H1 (cell line): ENCODE results near the gene SLC26A4. TPM values are rescaled to one million over a fixed set of nuclear protein-coding genes. Genes with fewer than 3 reads are reported as not detected.

Experiments used
- CTCF ChIA-PET: fragments of 300-600 bp; sonication (Branson Sonifier 250); formaldehyde crosslinking; loops from one replicate; lab custom pipeline; 2021; ENCODE audit not compliant: partially characterized antibody; lab: Charles Lee
- POLR2A ChIA-PET: fragments of 300-600 bp; sonication (Branson Sonifier 250); formaldehyde crosslinking; loops from one replicate; lab custom pipeline; 2021; ENCODE audit warnings: inconsistent platforms; ENCODE audit not compliant: partially characterized antibody; lab: Charles Lee
- DNase-seq, 2 experiments: peaks; one replicate each; pipeline versions ENCODE4 v3.0.0 to v3.0.0-alpha.2; 2010 to 2022; ENCODE audit warnings: low spot score in 2 of 2, low read depth in 1 of 2, mixed read lengths in 1 of 2
- FAIRE-seq: peaks from 2 replicates; lab custom pipeline; 2011; peaks lifted over from hg19 to GRCh38; lab: Jason Lieb, UNC
- H2AFZ ChIP-seq: 2 replicates; pipeline ENCODE4 v1.8.1; 2012; ENCODE audit warnings: low read length, inconsistent platforms
- H2AK5ac ChIP-seq: 2 replicates; pipeline ENCODE4 v1.6.1; 2013; ENCODE audit warnings: low read depth, low read length
- H2BK120ac ChIP-seq: replicated peaks from 2 replicates; pipeline ENCODE3; 2013; ENCODE audit warnings: low read depth, low read length, inconsistent platforms
- H2BK12ac ChIP-seq: 2 replicates; pipeline ENCODE4 v1.6.1; 2013; ENCODE audit warnings: low read depth, low read length
- H2BK15ac ChIP-seq: 2 replicates; pipeline ENCODE4 v1.6.1; 2013; ENCODE audit warnings: low read length
- H2BK20ac ChIP-seq: 2 replicates; pipeline ENCODE4 v1.6.1; 2013; ENCODE audit warnings: low read length
- H2BK5ac ChIP-seq: 2 replicates; pipeline ENCODE4 v1.6.1; 2013; ENCODE audit warnings: low read depth, low read length
- H3K14ac ChIP-seq: 2 replicates; pipeline ENCODE4 v1.6.1; 2013; ENCODE audit warnings: inconsistent platforms; ENCODE audit not compliant: insufficient read length
- H3K18ac ChIP-seq: 2 replicates; pipeline ENCODE4 v1.6.1; 2013; ENCODE audit warnings: low read length; ENCODE audit errors: extremely low read depth
- H3K23ac ChIP-seq: 2 replicates; pipeline ENCODE4 v1.6.1; 2013; ENCODE audit warnings: inconsistent platforms; ENCODE audit not compliant: insufficient read length
- H3K23me2 ChIP-seq: 2 replicates; pipeline ENCODE4 v1.6.1; 2013; ENCODE audit warnings: low read depth, low read length
- H3K27ac ChIP-seq: 2 replicates; pipeline ENCODE4 v1.6.1; 2011; ENCODE audit warnings: low read depth, low read length, inconsistent platforms
- H3K27me3 ChIP-seq, 4 experiments: replicated peaks in 1 of 4; 1 replicate in 1 of 4; 2 replicates in 3 of 4; pipeline versions ENCODE4 v1.6.1 to v1.8.1; 2011 to 2013; ENCODE audit warnings: low read length in 3 of 4, mild to moderate bottlenecking in 3 of 4, inconsistent platforms in 2 of 4, mixed read lengths in 2 of 4, moderate library complexity in 1 of 4; ENCODE audit not compliant: control insufficient read depth in 3 of 4, insufficient read depth in 3 of 4; ENCODE audit errors: extremely low read depth in 1 of 4
- H3K36me3 ChIP-seq, 4 experiments: 2 replicates each; pipeline versions ENCODE4 v1.6.1 to v1.8.1; 2011 to 2013; ENCODE audit warnings: mild to moderate bottlenecking in 4 of 4, low read length in 3 of 4, moderate library complexity in 2 of 4, control low read depth in 1 of 4, inconsistent platforms in 1 of 4; ENCODE audit not compliant: insufficient read depth in 4 of 4, control insufficient read depth in 2 of 4
- H3K4ac ChIP-seq: replicated peaks from 2 replicates; pipeline ENCODE3; 2013; ENCODE audit warnings: low read length, low read depth, mixed read lengths, inconsistent platforms; ENCODE audit not compliant: insufficient read length
- H3K4me1 ChIP-seq, 4 experiments: replicated peaks in 1 of 4; 1 replicate in 1 of 4; 2 replicates in 3 of 4; pipeline versions ENCODE4 v1.6.1 to v1.8.1; 2011 to 2013; ENCODE audit warnings: low read length in 3 of 4, inconsistent platforms in 2 of 4, mixed read lengths in 1 of 4; ENCODE audit not compliant: insufficient read depth in 4 of 4, control insufficient read depth in 3 of 4
- H3K4me2 ChIP-seq, 2 experiments: 2 replicates each; pipeline versions ENCODE4 v1.6.1 to v1.8.1; 2011 to 2013; ENCODE audit warnings: low read depth in 2 of 2, low read length in 2 of 2, control low read depth in 1 of 2, inconsistent platforms in 1 of 2, mild to moderate bottlenecking in 1 of 2; ENCODE audit not compliant: insufficient read depth in 1 of 2
- H3K4me3 ChIP-seq, 4 experiments: fragments of 200-600, 300-600 bp in 1 of 4; sonication (generic), shearing (Covaris generic), sonication (Bioruptor Twin) in 1 of 4; 2 replicates each; pipeline versions ENCODE4 v1.5.1 to v1.8.1; 2011 to 2016; ENCODE audit warnings: low read length in 4 of 4, low read depth in 3 of 4, control low read depth in 2 of 4, inconsistent platforms in 2 of 4, mild to moderate bottlenecking in 2 of 4, mixed read lengths in 1 of 4, moderate library complexity in 1 of 4; ENCODE audit not compliant: insufficient read depth in 2 of 4; ENCODE audit errors: extremely low read depth in 1 of 4
- H3K56ac ChIP-seq: replicated peaks from 2 replicates; pipeline ENCODE3; 2013; ENCODE audit warnings: low read depth, mild to moderate bottlenecking, mixed read lengths, low read length, inconsistent platforms; ENCODE audit not compliant: insufficient read length
- H3K79me1 ChIP-seq: 2 replicates; pipeline ENCODE4 v1.6.1; 2013; ENCODE audit warnings: low read depth, low read length, control low read depth
- H3K79me2 ChIP-seq, 2 experiments: 2 replicates each; pipeline versions ENCODE4 v1.6.1 to v1.8.1; 2012 to 2013; ENCODE audit warnings: low read length in 2 of 2, mild to moderate bottlenecking in 2 of 2, inconsistent platforms in 1 of 2; ENCODE audit not compliant: insufficient read depth in 2 of 2, control insufficient read depth in 1 of 2
- H3K9ac ChIP-seq, 4 experiments: replicated peaks in 1 of 4; 1 replicate in 1 of 4; 2 replicates in 3 of 4; pipeline versions ENCODE4 v1.6.1 to v1.8.1; 2011 to 2013; ENCODE audit warnings: low read depth in 3 of 4, low read length in 3 of 4, control low read depth in 2 of 4, mild to moderate bottlenecking in 2 of 4, moderate library complexity in 2 of 4, inconsistent platforms in 1 of 4; ENCODE audit errors: extremely low read depth in 1 of 4
- H3K9me3 ChIP-seq, 2 experiments: 2 replicates each; pipeline versions ENCODE4 v1.6.1 to v1.8.1; 2012 to 2013; ENCODE audit warnings: mild to moderate bottlenecking in 2 of 2, moderate library complexity in 2 of 2, control low read depth in 1 of 2, inconsistent platforms in 1 of 2, low read depth in 1 of 2, low read length in 1 of 2, mixed read lengths in 1 of 2; ENCODE audit not compliant: insufficient read depth in 2 of 2
- H4K20me1 ChIP-seq, 2 experiments: replicated peaks in 1 of 2; 2 replicates each; pipeline versions ENCODE3 to v1.8.1; 2011 to 2013; ENCODE audit warnings: inconsistent platforms in 2 of 2, low read length in 2 of 2, mild to moderate bottlenecking in 1 of 2; ENCODE audit not compliant: insufficient read depth in 2 of 2, control insufficient read depth in 1 of 2
- H4K5ac ChIP-seq: 2 replicates; pipeline ENCODE4 v1.6.1; 2013; ENCODE audit warnings: low read length, low read depth, mixed read lengths, inconsistent platforms; ENCODE audit not compliant: insufficient read length
- H4K8ac ChIP-seq: 2 replicates; pipeline ENCODE4 v1.8.0; 2013; ENCODE audit warnings: mild to moderate bottlenecking, moderate library complexity, low read length, inconsistent platforms; ENCODE audit not compliant: insufficient read depth; ENCODE audit errors: extremely low read depth
- H4K91ac ChIP-seq: replicated peaks from 2 replicates; pipeline ENCODE3; 2013; ENCODE audit warnings: low read length, mixed read lengths, inconsistent platforms; ENCODE audit not compliant: insufficient read length
- E2F6 ChIP-seq: IDR thresholded peaks from 2 replicates; pipeline ENCODE4 v1.6.1; 2012; ENCODE audit warnings: inconsistent platforms
- EZH2 ChIP-seq: fragments of 200-600 bp; sonication (generic); IDR thresholded peaks from 2 replicates; pipeline ENCODE4 v1.7.1; 2012; ENCODE audit warnings: low read depth, mild to moderate bottlenecking, moderate library complexity, low read length, inconsistent platforms; ENCODE audit not compliant: severe bottlenecking
- GABPA ChIP-seq: IDR thresholded peaks from 2 replicates; pipeline ENCODE4 v1.6.1; 2011; ENCODE audit warnings: mild to moderate bottlenecking, low read length, moderate library complexity, borderline replicate concordance; ENCODE audit not compliant: insufficient read depth
- NANOG ChIP-seq: IDR thresholded peaks from 2 replicates; pipeline ENCODE4 v1.6.1; 2011; ENCODE audit warnings: low read length, low read depth, mild to moderate bottlenecking, inconsistent platforms; ENCODE audit not compliant: insufficient read depth, poor library complexity, severe bottlenecking
- PHF8 ChIP-seq: fragments of 200-600 bp; sonication (generic); conservative IDR thresholded peaks from 2 replicates; pipeline ENCODE4 v1.7.1; 2012; ENCODE audit warnings: low read depth, mild to moderate bottlenecking, inconsistent platforms, low read length, moderate library complexity
- RFX5 ChIP-seq: IDR thresholded peaks from 2 replicates; pipeline ENCODE4 v1.6.1; 2011; ENCODE audit warnings: low read depth, low read length, improper control_type of control experiment, borderline replicate concordance
- SUZ12 ChIP-seq: fragments of 200-600 bp; sonication (generic); IDR thresholded peaks from 2 replicates; pipeline ENCODE4 v1.6.1; 2012; ENCODE audit warnings: mild to moderate bottlenecking, inconsistent platforms, low read length, moderate library complexity, mixed read lengths
- TBP ChIP-seq: IDR thresholded peaks from 2 replicates; pipeline ENCODE4 v1.6.1; 2011; ENCODE audit warnings: low read depth, low read length, improper control_type of control experiment
- YY1 ChIP-seq: IDR thresholded peaks from 2 replicates; pipeline ENCODE4 v1.6.1; 2011; ENCODE audit warnings: low read depth, mild to moderate bottlenecking, low read length
- WGBS, 2 experiments: shearing (Covaris generic) in 1 of 2; methylation state at CpG; one replicate each; pipeline versions ENCODE4 v1.1.6 to v1.1.7; 2013 to 2015; ENCODE audit warnings: low lambda C conversion rate in 2 of 2, mixed read lengths in 2 of 2, inconsistent platforms in 1 of 2, low coverage in 1 of 2, missing lambda C conversion rate in 1 of 2; ENCODE audit not compliant: insufficient replicate concordance in 2 of 2, insufficient coverage in 1 of 2, insufficient read length in 1 of 2; ENCODE audit errors: extremely low coverage in 1 of 2, missing lambda C conversion rate in 1 of 2; 5-methylcytosine and 5-hydroxymethylcytosine counted together
- polyA plus RNA-seq, 7 experiments: library from polyadenylated mRNA; depleted of rRNA in 3 of 7; stranded (reverse) in 5 of 7; unstranded in 2 of 7; fragments of >200 nt in 5 of 7; fragments of 200-250 nt in 2 of 7; gene quantifications; 1 replicate in 5 of 7; 2 replicates in 1 of 7; 4 replicates in 1 of 7; pipeline versions ENCODE4 v1.2.1 to v1.2.3, GENCODE V29; 2011 to 2013; ENCODE audit warnings: missing spikeins in 2 of 7, mixed read lengths in 2 of 7
- total RNA-seq: library from RNA; stranded (reverse); fragmentation: NEBNext Ultra II Directional; extraction: Animal tissue kit (Norgen Biotek cat#: 25700); gene quantifications from 2 replicates; pipeline ENCODE4 v1.2.1, GENCODE V29; 2021

The SLC26A4 gene
- total and polyA plus RNA-seq, 2 of the 8 experiments (the other 6 are each of a cell fraction or from before 2014, with no cell fraction given): 0.11 to 0.35 TPM

GRCh38 chr7:107686816-107687387, 26.3 kb downstream of the SLC26A4 start:
- FAIRE-seq (no peak), DNase-seq (no peak)
- ChIA-PET CTCF (interaction anchor here (0.7 kb wide), 1 partner anchor 41 kb away, joined by 3 read pairs; no protein-coding TSS in a partner anchor), POLR2A (no interaction called here)
- no peaks in the 10 kb centered on the region for H3K79me1 ChIP-seq
- no peak overlapping the region for H2AFZ ChIP-seq
- no peak overlapping the region for H3K18ac ChIP-seq
- H3K9ac ChIP-seq: no peak overlapping the region
- H4K8ac ChIP-seq: no peak overlapping the region
- no peaks in the 10 kb centered on the region for H3K27me3 ChIP-seq
- no peak overlapping the region for H4K91ac ChIP-seq
- no peak overlapping the region for H3K14ac ChIP-seq
- WGBS, 2 experiments: 94% methylated on average over 5 of the region's 5 CpGs; no CpG with 5 or more reads in 1 of the 2 experiments
- H3K27ac ChIP-seq: no peak overlapping the region
- H3K4me1 ChIP-seq: peaks cover 0 to 3% (median 2%) of the 10 kb centered on the region in 4 experiments; a peak in 2 of 7 replicates
- H3K4me3 ChIP-seq: no peak overlapping the region
- H3K9me3 ChIP-seq: no peaks in the 10 kb centered on the region
- H3K79me2 ChIP-seq: no peaks in the 10 kb centered on the region
- H4K20me1 ChIP-seq: no peaks in the 10 kb centered on the region
- no peak overlapping the region for H2BK15ac ChIP-seq
- no peak overlapping the region for H4K5ac ChIP-seq
- no peak overlapping the region for H2BK12ac ChIP-seq
- H2BK5ac ChIP-seq: no peak overlapping the region
- H2AK5ac ChIP-seq: no peak overlapping the region
- no peak overlapping the region for H3K4me2 ChIP-seq
- H3K4ac ChIP-seq: no peak overlapping the region
- no peak overlapping the region for H2BK20ac ChIP-seq
- no peak for TF ChIP-seq YY1
- TF ChIP-seq SUZ12: no peak
- no peak for TF ChIP-seq EZH2
- no peak for TF ChIP-seq TBP
- TF ChIP-seq RFX5: no peak
- no peak for TF ChIP-seq E2F6
- no peak for TF ChIP-seq NANOG
- no peak for TF ChIP-seq GABPA
- no peak for TF ChIP-seq PHF8
- no peak overlapping the region for H3K56ac ChIP-seq
- H2BK120ac ChIP-seq: no peak overlapping the region
- no peaks in the 10 kb centered on the region; the same call in 1 of the 2 replicates for H3K23me2 ChIP-seq
- no peak overlapping the region for H3K23ac ChIP-seq
- H3K36me3 ChIP-seq: no peaks in the 10 kb centered on the region
